Fibroblast of lung (primary cell): ENCODE measurements around the gene APOA5. TPM values are rescaled to one million over a fixed set of nuclear protein-coding genes. Genes with fewer than 3 reads are reported as not detected.

ENCODE experiments used
- DNase-seq, 2 donors: peaks; one replicate each; pipeline versions ENCODE4 v3.0.0 to v3.0.0-alpha.2; 2010; ENCODE audit warnings: low read depth in 2 of 2
- H2AFZ ChIP-seq: 2 replicates; pipeline ENCODE4 v1.5.1; 2012; ENCODE audit warnings: low read length, control low read depth, inconsistent platforms
- H3K27ac ChIP-seq: 2 replicates; pipeline ENCODE4 v1.5.1; 2011; ENCODE audit warnings: low read length, control low read depth; ENCODE audit not compliant: insufficient read depth
- H3K27me3 ChIP-seq: 2 replicates; pipeline ENCODE4 v1.5.1; 2011; ENCODE audit warnings: mild to moderate bottlenecking, low read length; ENCODE audit not compliant: control insufficient read depth, insufficient read depth
- H3K36me3 ChIP-seq: 2 replicates; pipeline ENCODE4 v1.5.1; 2011; ENCODE audit warnings: low read length; ENCODE audit not compliant: control insufficient read depth, insufficient read depth
- H3K4me1 ChIP-seq: 2 replicates; pipeline ENCODE4 v1.5.1; 2011; ENCODE audit warnings: low read length; ENCODE audit not compliant: control insufficient read depth, insufficient read depth; ENCODE audit errors: extremely low read depth
- H3K4me2 ChIP-seq: 2 replicates; pipeline ENCODE4 v1.5.1; 2011; ENCODE audit warnings: low read length, control low read depth; ENCODE audit not compliant: insufficient read depth; ENCODE audit errors: extremely low read depth
- H3K4me3 ChIP-seq, 4 experiments: fragments of 200-600 bp in 1 of 4; sonication (generic) in 1 of 4; replicated peaks in 1 of 4; 2 replicates each; pipeline ENCODE4 v1.5.1; 2011 to 2016; ENCODE audit warnings: low read length in 4 of 4, low read depth in 3 of 4, mild to moderate bottlenecking in 3 of 4, control low read depth in 2 of 4, inconsistent platforms in 1 of 4, mixed read lengths in 1 of 4; ENCODE audit not compliant: insufficient read depth in 1 of 4; ENCODE audit errors: control extremely low read depth in 1 of 4
- H3K79me2 ChIP-seq: 2 replicates; pipeline ENCODE4 v1.5.1; 2012; ENCODE audit warnings: mild to moderate bottlenecking, low read length, inconsistent platforms; ENCODE audit not compliant: control insufficient read depth, insufficient read depth
- H3K9ac ChIP-seq: 2 replicates; pipeline ENCODE4 v1.5.1; 2011; ENCODE audit warnings: mild to moderate bottlenecking, low read length, control low read depth; ENCODE audit not compliant: insufficient read depth
- H3K9me3 ChIP-seq: 2 replicates; pipeline ENCODE4 v1.5.1; 2012; ENCODE audit warnings: low read depth, low read length; ENCODE audit not compliant: control insufficient read depth, insufficient read depth
- H4K20me1 ChIP-seq: 2 replicates; pipeline ENCODE4 v1.5.1; 2011; ENCODE audit warnings: low read length; ENCODE audit not compliant: control insufficient read depth, insufficient read depth; ENCODE audit errors: extremely low read depth
- CTCF ChIP-seq, 2 donors: IDR thresholded peaks in 1 of 2; conservative IDR thresholded peaks in 1 of 2; 1 replicate in 1 of 2; 2 replicates in 1 of 2; pipeline ENCODE4 v1.5.1; 2011 to 2012; ENCODE audit warnings: low read length in 2 of 2, control low read depth in 1 of 2, inconsistent platforms in 1 of 2, low read depth in 1 of 2, mild to moderate bottlenecking in 1 of 2
- EZH2 ChIP-seq: IDR thresholded peaks from 2 replicates; pipeline ENCODE4 v1.5.1; 2012; ENCODE audit warnings: low read length, control low read depth, mild to moderate bottlenecking; ENCODE audit errors: missing control alignments
- polyA plus RNA-seq, 2 donors: library from polyadenylated mRNA; depleted of rRNA in 1 of 2; stranded (reverse) in 1 of 2; unstranded in 1 of 2; fragments of >200 nt; gene quantifications; 2 replicates each; pipeline ENCODE4 v1.2.1, GENCODE V29; 2011 to 2012; ENCODE audit warnings: missing spikeins in 1 of 2
- total RNA-seq: library from RNA; depleted of rRNA; stranded (reverse); fragments of >200 nt; gene quantifications from 2 replicates; pipeline ENCODE4 v1.2.1, GENCODE V29; 2014

The APOA5 gene
- total and polyA plus RNA-seq, 2 donors (not counting 1 experiment from before 2014, with no cell fraction given) = not detected

DNA sequence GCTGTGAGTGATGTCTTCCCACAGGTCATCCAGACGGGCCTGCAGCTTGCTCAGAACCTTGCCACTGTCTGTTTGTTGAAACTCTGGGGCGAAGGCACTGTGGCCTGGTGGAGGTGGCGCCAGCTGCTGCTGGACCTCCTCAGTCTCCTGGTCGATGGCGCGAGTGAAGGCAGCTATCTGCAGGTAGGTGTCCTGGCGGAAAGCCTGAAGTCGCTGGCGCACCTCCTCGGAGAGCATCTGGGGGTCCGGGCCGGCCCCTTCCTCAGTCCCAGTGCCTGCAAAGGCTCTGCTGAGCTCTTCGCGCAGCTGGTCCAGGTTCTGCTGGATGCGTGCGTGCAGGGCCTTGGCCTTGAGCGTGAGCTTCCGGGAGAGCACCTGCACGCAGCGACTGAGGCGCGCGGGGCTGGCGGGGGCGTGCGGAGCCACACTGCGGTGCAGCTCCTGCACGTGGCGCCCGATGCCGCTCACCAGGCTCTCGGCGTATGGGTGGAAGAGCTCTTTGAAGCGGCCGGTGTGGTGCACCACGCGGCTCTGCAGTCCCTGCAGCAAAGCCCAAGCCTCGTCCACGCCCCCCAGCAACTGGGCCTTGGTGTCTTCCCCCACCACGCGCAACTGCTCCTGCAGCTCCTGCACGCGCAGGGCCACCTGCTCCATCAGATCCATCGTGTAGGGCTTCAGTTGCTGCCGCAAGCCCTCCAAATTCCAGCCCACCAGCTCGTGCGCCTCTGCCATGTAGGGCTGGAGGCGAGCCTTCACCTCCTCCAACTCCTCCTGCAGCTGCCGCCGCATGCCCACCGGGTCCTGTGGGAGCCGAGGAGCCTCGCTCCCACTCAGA lies 1.3 kb downstream of the APOA5 start:
- H3K4me3 ChIP-seq = no peak overlapping the region
- TF ChIP-seq EZH2 (no peak), CTCF (conservative IDR thresholded peaks at IDR 0.05 in 1 of 2, IDR thresholded peaks at IDR 0.05 in 1 of 2; ENCODE audit: low read depth in 1 of 2, low read length in 2 of 2) (no peak)

GRCh38 chr11:116788975-116789374 lies 2.7 kb downstream of the APOA5 start:
- TF ChIP-seq CTCF (conservative IDR thresholded peaks at IDR 0.05 in 1 of 2, IDR thresholded peaks at IDR 0.05 in 1 of 2; ENCODE audit: low read depth in 1 of 2, low read length in 2 of 2) (no peak), EZH2 (no peak)
- no peaks in the 10 kb centered on the region for H3K27me3 ChIP-seq
- peaks cover 11% of the 10 kb centered on the region for H3K79me2 ChIP-seq
- no peaks in the 10 kb centered on the region for H3K9me3 ChIP-seq
- H4K20me1 ChIP-seq = no peaks in the 10 kb centered on the region
- no peak overlapping the region for H3K27ac ChIP-seq
- no peak overlapping the region for H3K9ac ChIP-seq
- no peak overlapping the region for H3K4me2 ChIP-seq
- peaks cover 9% of the 10 kb centered on the region for H3K36me3 ChIP-seq
- H2AFZ ChIP-seq = no peak overlapping the region
- H3K4me3 ChIP-seq = no peak overlapping the region
- H3K4me1 ChIP-seq = peaks cover 12% of the 10 kb centered on the region
- no peak for DNase-seq

More for the DNA sequence above, 1.3 kb downstream of the APOA5 start:
- no peak overlapping the region for H3K27ac ChIP-seq
- H2AFZ ChIP-seq = no peak overlapping the region
- peaks cover 11% of the 10 kb centered on the region for H3K79me2 ChIP-seq
- H3K4me1 ChIP-seq = peaks cover 12% of the 10 kb centered on the region
- no peaks in the 10 kb centered on the region for H4K20me1 ChIP-seq
- DNase-seq = no peak
- H3K27me3 ChIP-seq = no peaks in the 10 kb centered on the region
- no peak overlapping the region for H3K9ac ChIP-seq
- no peak overlapping the region for H3K4me2 ChIP-seq
- no peaks in the 10 kb centered on the region for H3K9me3 ChIP-seq
- peaks cover 2% of the 10 kb centered on the region for H3K36me3 ChIP-seq

DNA sequence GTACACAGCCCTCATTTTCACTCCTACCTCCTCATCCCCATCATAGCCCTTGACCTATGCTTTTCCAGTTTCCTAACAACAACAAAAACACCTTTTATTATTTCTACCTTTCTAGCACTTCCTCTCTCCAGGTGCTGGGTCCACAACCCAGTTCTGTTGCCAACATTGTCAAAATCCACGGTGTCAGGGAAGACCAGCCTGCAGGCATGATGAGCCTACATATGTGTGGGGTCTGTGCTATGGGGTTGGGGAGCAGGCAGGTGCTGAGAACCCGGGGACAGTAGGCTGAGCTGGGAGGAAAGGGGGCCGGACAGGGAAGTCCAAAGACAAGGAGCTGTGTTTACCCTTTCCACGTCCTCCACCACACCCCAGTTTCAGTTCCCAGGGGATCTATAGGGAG lies 3.1 kb downstream of the APOA5 start:
- Histone ChIP-seq H3K79me2 (peaks cover 11% of the 10 kb centered on the region), H3K4me3 (peak overlapping the region; percentile 68 to 90 (median 80)), H2AFZ (peak overlapping the region; percentile 93), H3K27ac (peak overlapping the region; percentile 85), H3K4me1 (peaks cover 11% of the 10 kb centered on the region), H3K9me3 (no peaks in the 10 kb centered on the region), H4K20me1 (no peaks in the 10 kb centered on the region), H3K36me3 (peaks cover 10% of the 10 kb centered on the region), H3K27me3 (no peaks in the 10 kb centered on the region), H3K9ac (no peak overlapping the region), H3K4me2 (peak overlapping the region; percentile 92)
- no peak for DNase-seq
- TF ChIP-seq EZH2 (no peak), CTCF (conservative IDR thresholded peaks at IDR 0.05 in 1 of 2, IDR thresholded peaks at IDR 0.05 in 1 of 2; ENCODE audit: low read depth in 1 of 2, low read length in 2 of 2) (no peak)
